Neuronal stem cell (in vitro differentiated cells): ENCODE data around the gene CFAP20. TPM values are rescaled to one million over a fixed set of nuclear protein-coding genes. Genes with fewer than 3 reads are reported as not detected.
"Not testable (repeated sequence)": the region's sequence is repeated elsewhere in the genome, so short reads cannot be mapped to it uniquely, and the experiment has no call there.

ENCODE experiments used
- DNase-seq: peaks from one replicate; pipeline ENCODE4 v3.0.0-alpha.2; 2013; ENCODE audit warnings: low spot score
- H2AFZ ChIP-seq: one replicate; pipeline ENCODE4 v1.6.1; 2013; ENCODE audit warnings: mild to moderate bottlenecking, low read length, inconsistent platforms
- H2AK5ac ChIP-seq: 2 replicates; pipeline ENCODE4 v1.6.1; 2013; ENCODE audit warnings: low read depth, mild to moderate bottlenecking, inconsistent platforms, low read length, moderate library complexity, mixed read lengths
- H2BK120ac ChIP-seq: 2 replicates; pipeline ENCODE4 v1.6.1; 2013; ENCODE audit warnings: low read depth, mild to moderate bottlenecking, inconsistent platforms, low read length, moderate library complexity, mixed read lengths
- H2BK12ac ChIP-seq: one replicate; pipeline ENCODE4 v1.6.1; 2013; ENCODE audit warnings: low read length, inconsistent platforms
- H2BK15ac ChIP-seq: 2 replicates; pipeline ENCODE4 v1.6.1; 2013; ENCODE audit warnings: mild to moderate bottlenecking, low read length, inconsistent platforms, mixed read lengths
- H2BK5ac ChIP-seq: one replicate; pipeline ENCODE4 v1.6.1; 2013; ENCODE audit warnings: inconsistent platforms, mild to moderate bottlenecking, low read length, moderate library complexity
- H3K14ac ChIP-seq: one replicate; pipeline ENCODE4 v1.6.1; 2013; ENCODE audit warnings: low read length, inconsistent platforms
- H3K18ac ChIP-seq: 2 replicates; pipeline ENCODE4 v1.6.1; 2013; ENCODE audit warnings: low read length, inconsistent platforms
- H3K23ac ChIP-seq: 2 replicates; pipeline ENCODE4 v1.6.1; 2013; ENCODE audit warnings: low read depth, mild to moderate bottlenecking, mixed read lengths, low read length, inconsistent platforms; ENCODE audit not compliant: poor library complexity
- H3K27ac ChIP-seq: replicated peaks from 3 replicates; pipeline ENCODE4 v1.5.1; 2013; ENCODE audit warnings: low read length, inconsistent platforms
- H3K27me3 ChIP-seq, 3 experiments: 2 replicates each; pipeline ENCODE4 v1.6.1; 2013; ENCODE audit warnings: low read length in 3 of 3, mild to moderate bottlenecking in 2 of 3, inconsistent platforms in 1 of 3, low read depth in 1 of 3, mixed read lengths in 1 of 3, moderate library complexity in 1 of 3; ENCODE audit not compliant: control insufficient read depth in 3 of 3, insufficient read depth in 3 of 3
- H3K36me3 ChIP-seq, 2 donors: replicated peaks in 1 of 2; 2 replicates each; pipeline ENCODE4 v1.6.1; 2013; ENCODE audit warnings: low read length in 2 of 2; ENCODE audit not compliant: control insufficient read depth in 2 of 2, insufficient read depth in 2 of 2
- H3K4ac ChIP-seq: 2 replicates; pipeline ENCODE4 v1.6.1; 2013; ENCODE audit warnings: inconsistent platforms, mild to moderate bottlenecking, low read length, moderate library complexity
- H3K4me1 ChIP-seq, 2 donors: 1 replicate in 1 of 2; 2 replicates in 1 of 2; pipeline ENCODE4 v1.6.1; 2013; ENCODE audit warnings: low read length in 2 of 2, low read depth in 1 of 2; ENCODE audit not compliant: control insufficient read depth in 2 of 2, insufficient read depth in 1 of 2
- H3K4me2 ChIP-seq: one replicate; pipeline ENCODE4 v1.6.1; 2013; ENCODE audit warnings: mild to moderate bottlenecking, low read length, inconsistent platforms; ENCODE audit not compliant: insufficient read depth, poor library complexity, severe bottlenecking
- H3K4me3 ChIP-seq, 2 donors: 2 replicates each; pipeline ENCODE4 v1.5.1; 2013; ENCODE audit warnings: low read length in 2 of 2, mild to moderate bottlenecking in 2 of 2, inconsistent platforms in 1 of 2, moderate library complexity in 1 of 2
- H3K79me1 ChIP-seq: one replicate; pipeline ENCODE4 v1.6.1; 2013; ENCODE audit warnings: low read depth, mild to moderate bottlenecking, inconsistent platforms, low read length, moderate library complexity
- H3K9ac ChIP-seq: one replicate; pipeline ENCODE4 v1.6.1; 2013; ENCODE audit warnings: mild to moderate bottlenecking, low read depth, low read length, inconsistent platforms; ENCODE audit not compliant: poor library complexity
- H3K9me3 ChIP-seq, 2 donors: replicated peaks in 1 of 2; 2 replicates each; pipeline versions ENCODE3 to v1.6.1; 2013; ENCODE audit warnings: low read length in 2 of 2, mild to moderate bottlenecking in 2 of 2, inconsistent platforms in 1 of 2, low read depth in 1 of 2, mixed read lengths in 1 of 2, moderate library complexity in 1 of 2; ENCODE audit not compliant: control insufficient read depth in 2 of 2, insufficient read depth in 1 of 2
- H4K8ac ChIP-seq: one replicate; pipeline ENCODE4 v1.6.1; 2013; ENCODE audit warnings: low read depth, mild to moderate bottlenecking, inconsistent platforms, low read length, moderate library complexity
- H4K91ac ChIP-seq: one replicate; pipeline ENCODE4 v1.6.1; 2013; ENCODE audit warnings: low read length, low read depth, mild to moderate bottlenecking, inconsistent platforms; ENCODE audit not compliant: poor library complexity
- WGBS, 2 donors: extraction: QIAGEN DNeasy Blood & Tissue Kit; methylation state at CpG; one replicate each; pipeline ENCODE4 v1.1.7; 2013; ENCODE audit warnings: missing lambda C conversion rate in 2 of 2, mixed read lengths in 1 of 2; ENCODE audit not compliant: insufficient read length in 2 of 2, insufficient replicate concordance in 1 of 2; ENCODE audit errors: extremely low coverage in 2 of 2; 5-methylcytosine and 5-hydroxymethylcytosine counted together
- small RNA-seq: library from polyadenylated mRNA; stranded (forward); fragments of <200 nt; extraction: miRNeasy Mini kit (QIAGEN cat#:217004); gene quantifications from one replicate; pipeline ENCODE3, GENCODE V24; 2013; ENCODE audit not compliant: insufficient read depth

The CFAP20 gene

GRCh38 chr16:58072134-58072533 lies 57.0 kb downstream of the CFAP20 start:
- not testable (repeated sequence) for H4K8ac ChIP-seq, H3K23ac ChIP-seq, H2AK5ac ChIP-seq, H4K91ac ChIP-seq, H2BK120ac ChIP-seq, H3K79me1 ChIP-seq, H3K9me3 ChIP-seq, H2BK15ac ChIP-seq, H3K9ac ChIP-seq, H3K27me3 ChIP-seq, DNase-seq, H3K4me2 ChIP-seq, H3K4ac ChIP-seq, H2BK12ac ChIP-seq, H3K14ac ChIP-seq, H3K4me1 ChIP-seq, H2AFZ ChIP-seq, H3K36me3 ChIP-seq, H3K4me3 ChIP-seq, H3K18ac ChIP-seq, H3K27ac ChIP-seq, H2BK5ac ChIP-seq
- whole genome bisulfite sequencing, 2 donors, result no CpG with 5 or more reads among the region's 5 CpGs

- Histone ChIP-seq H3K18ac (no peak overlapping the region), H2BK5ac (no peak overlapping the region), H2BK120ac (no peak overlapping the region), H4K8ac (no peak overlapping the region), H3K4me3 (no peak overlapping the region), H2AFZ (no peak overlapping the region), H3K27ac (no peak overlapping the region), H3K9ac (no peak overlapping the region), H2BK15ac (no peak overlapping the region), H2AK5ac (no peak overlapping the region), H3K4ac (no peak overlapping the region), H3K4me2 (no peak overlapping the region), H3K27me3 (no peaks in the 10 kb centered on the region), H3K14ac (no peak overlapping the region), H4K91ac (no peak overlapping the region), H3K36me3 (no peaks in the 10 kb centered on the region), H3K9me3 (peaks cover 0 to 2% of the 10 kb centered on the region in 2 donors), H3K79me1 (no peaks in the 10 kb centered on the region), H2BK12ac (no peak overlapping the region), H3K23ac (no peak overlapping the region), H3K4me1 (no peaks in the 10 kb centered on the region)
- DNase-seq, result no peak
- no CpG with 5 or more reads among the region's 4 CpGs for WGBS, 2 donors
These were observed 58.6 kb downstream of the CFAP20 start for GRCh38 chr16:58070585-58070984.

Small RNA genes lying within 50 kb of the gene (small RNA-seq; reads per million reads assigned to genes)
- not detected for gene RF00019
